ENCODE data around the gene GLIS2. TPM values are rescaled to one million over a fixed set of nuclear protein-coding genes. Genes with fewer than 3 reads are reported as not detected.

The GLIS2 gene
- total RNA-seq, 1 donor from 2014 or later: 6.9 TPM

- no peaks in the 10 kb centered on the region for H3K9me3 ChIP-seq
- intact Hi-C loops (cut with DNase I): no loop called here
Measured at GRCh38 chr16:4328046-4328781, 12.3 kb downstream of the GLIS2 start.

GRCh38 chr16:4328782-4329775 is 13.2 kb downstream of the GLIS2 start:
- intact Hi-C loops (cut with DNase I): no loop called here
- Histone ChIP-seq H3K4me1 (peaks cover 54% of the 10 kb centered on the region), H3K4me3 (peak overlapping the region; percentile 57 to 60), H3K27me3 (no peaks in the 10 kb centered on the region), H3K9me3 (no peaks in the 10 kb centered on the region), H3K36me3 (peaks cover 0 to 10% of the 10 kb centered on the region in 2 donors), H3K27ac (peak overlapping the region; percentile 93)
- TF ChIP-seq CTCF (IDR thresholded peaks at IDR 0.05): no peak
- TF ChIP-seq POLR2AphosphoS5 (IDR thresholded peaks at IDR 0.05; ENCODE audit: insufficient read depth in 1 of 2, low read depth in 1 of 2): no peak
- no peak for TF ChIP-seq POLR2A (IDR thresholded peaks at IDR 0.05)
- DNase-seq (ENCODE audit: extremely low spot score in 2 of 2): no peak

More at GRCh38 chr16:4328046-4328781, 12.3 kb downstream of the GLIS2 start:
- Histone ChIP-seq H3K36me3 (peaks cover 0 to 10% of the 10 kb centered on the region in 2 donors), H3K27me3 (no peaks in the 10 kb centered on the region), H3K27ac (peak overlapping the region; percentile 93), H3K4me3 (peak overlapping the region; percentile 57 to 60), H3K4me1 (peaks cover 63% of the 10 kb centered on the region)
- DNase-seq (ENCODE audit: extremely low spot score in 2 of 2): no peak
- TF ChIP-seq POLR2A (IDR thresholded peaks at IDR 0.05) (no peak), CTCF (IDR thresholded peaks at IDR 0.05) (peak in 2 of 3 experiments; percentile 12 to 48), POLR2AphosphoS5 (IDR thresholded peaks at IDR 0.05; ENCODE audit: insufficient read depth in 1 of 2, low read depth in 1 of 2) (peak in 1 of 2 donors; percentile 63)

GRCh38 chr16:4330277-4330874 is 14.5 kb downstream of the GLIS2 start:
- no peak overlapping the region for H3K4me3 ChIP-seq
- intact Hi-C loops (cut with DNase I): loop anchor here (2.0 to 10.0 kb wide), 2 partner anchors 42 to 126 kb away; no protein-coding TSS in a partner anchor
- peaks cover 41% of the 10 kb centered on the region for H3K4me1 ChIP-seq
- no peak for TF ChIP-seq POLR2A (IDR thresholded peaks at IDR 0.05)
- peak in 1 of 2 donors; percentile 41 for TF ChIP-seq POLR2AphosphoS5 (IDR thresholded peaks at IDR 0.05; ENCODE audit: insufficient read depth in 1 of 2, low read depth in 1 of 2)
- peak; percentile 94 to 98 (median 95) for TF ChIP-seq CTCF (IDR thresholded peaks at IDR 0.05)
- H3K36me3 ChIP-seq: peaks cover 0 to 20% of the 10 kb centered on the region in 2 donors
- no peaks in the 10 kb centered on the region for H3K27me3 ChIP-seq
- H3K27ac ChIP-seq: no peak overlapping the region
- no peak for DNase-seq (ENCODE audit: extremely low spot score in 2 of 2)
- no peaks in the 10 kb centered on the region for H3K9me3 ChIP-seq

GRCh38 chr16:4332083-4332482 is 16.2 kb downstream of the GLIS2 start:
- DNase-seq (ENCODE audit: extremely low spot score in 2 of 2): no peak
- Histone ChIP-seq H3K27ac (no peak overlapping the region), H3K4me1 (peaks cover 33% of the 10 kb centered on the region), H3K4me3 (no peak overlapping the region), H3K27me3 (no peaks in the 10 kb centered on the region), H3K9me3 (no peaks in the 10 kb centered on the region), H3K36me3 (peaks cover 0 to 28% of the 10 kb centered on the region in 2 donors)
- intact Hi-C loops (cut with DNase I): loop anchor here (10.0 kb wide), 1 partner anchor 127 kb away; no protein-coding TSS in a partner anchor
- no peak for TF ChIP-seq POLR2AphosphoS5 (IDR thresholded peaks at IDR 0.05; ENCODE audit: insufficient read depth in 1 of 2, low read depth in 1 of 2)
- TF ChIP-seq CTCF (IDR thresholded peaks at IDR 0.05): no peak
- no peak for TF ChIP-seq POLR2A (IDR thresholded peaks at IDR 0.05)

All from vagina (tissue), 2 donors.